Colonic mucosa (tissue), 4 donors: ENCODE data around the gene IL21R. TPM values are rescaled to one million over a fixed set of nuclear protein-coding genes. Genes with fewer than 3 reads are reported as not detected.

Source experiments
- DNase-seq: peaks from one replicate; pipeline ENCODE4 v3.0.0-alpha.2; 2020
- H3K27ac ChIP-seq: fragments of 200-600 bp; one replicate; pipeline ENCODE4 v1.8.0; 2021
- H3K27me3 ChIP-seq: fragments of 200-600 bp; one replicate; pipeline ENCODE4 v1.8.0; 2021
- H3K36me3 ChIP-seq: fragments of 200-600 bp; one replicate; pipeline ENCODE4 v1.8.0; 2021
- H3K4me1 ChIP-seq: fragments of 200-600 bp; one replicate; pipeline ENCODE4 v1.8.0; 2021; ENCODE audit warnings: mild to moderate bottlenecking
- H3K4me3 ChIP-seq: fragments of 200-600 bp; one replicate; pipeline ENCODE4 v1.8.0; 2021
- H3K9ac ChIP-seq, 2 donors: one replicate each; pipeline ENCODE4 v1.7.0; 2013; ENCODE audit warnings: control low read depth in 2 of 2, low read depth in 2 of 2, low read length in 2 of 2
- H3K9me3 ChIP-seq: fragments of 200-600 bp; one replicate; pipeline ENCODE4 v1.8.0; 2021
- intact Hi-C: fragments of 100-400 bp; cut with DNase I; formaldehyde crosslinking; loops from one replicate; pipeline ENCODE4 v1.14.1; 2022
- total RNA-seq, 2 donors: library from RNA; stranded (reverse); fragmentation: NEBNext Ultra II Directional in 1 of 2; extraction: Animal tissue kit (Norgen Biotek cat#: 25700) in 1 of 2; gene quantifications; one replicate each; pipeline ENCODE4 v1.2.1, GENCODE V29; 2021
- TF ChIP-seq, protein P1 (sequence below): fragments of 200-600 bp; IDR thresholded peaks from one replicate; pipeline ENCODE4 v1.8.0; 2022; ENCODE audit warnings: antibody characterized with exemption, mild to moderate bottlenecking
- donor health status: healthy.
- donor health status: DM: no; HTN: no; CAD: no.
- donor health status: DM: no; HTN: no; CAD: no.

IL21R gene
- total RNA-seq, 2 donors from 2014 or later, result 0.56 to 0.91 TPM

DNA sequence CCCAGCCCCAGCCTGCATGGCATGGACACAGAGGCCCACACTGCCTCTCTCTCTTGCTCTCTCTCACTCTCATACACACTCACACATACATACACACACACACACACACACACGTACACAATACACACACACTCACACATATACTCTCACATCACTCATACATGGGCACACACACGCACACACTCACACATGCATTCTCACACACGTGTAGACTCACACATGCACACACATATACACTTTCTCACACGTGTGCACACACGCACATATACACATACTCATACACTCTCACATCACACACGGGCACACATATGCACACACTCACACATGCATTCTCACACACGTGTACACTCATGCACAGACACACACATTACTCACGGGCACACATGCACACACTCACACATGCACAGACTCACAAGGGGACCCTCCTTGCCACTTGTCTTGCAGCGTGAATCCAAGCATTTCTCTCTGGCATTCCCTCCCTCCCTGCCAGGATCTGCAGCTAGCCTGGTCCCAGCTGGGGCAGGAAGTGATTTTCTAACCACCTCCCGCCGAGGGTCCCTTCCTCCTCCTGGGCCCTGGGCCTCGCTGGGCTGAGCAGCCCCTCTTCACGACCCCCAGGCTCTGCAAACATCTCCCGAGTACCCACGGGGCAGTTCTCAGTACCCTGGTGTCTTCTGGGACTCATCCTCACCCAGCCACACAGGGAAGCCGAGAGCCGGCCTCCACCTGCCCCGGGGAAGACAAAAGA, 37.5 kb downstream of the IL21R start:
- intact Hi-C loops, result no loop called here
- no peak overlapping the region for H3K4me3 ChIP-seq
- H3K36me3 ChIP-seq, result no peaks in the 10 kb centered on the region
- no peak for DNase-seq
- H3K9ac ChIP-seq, result no peak overlapping the region
- H3K4me1 ChIP-seq, result no peaks in the 10 kb centered on the region
- TF ChIP-seq, protein P1, sequence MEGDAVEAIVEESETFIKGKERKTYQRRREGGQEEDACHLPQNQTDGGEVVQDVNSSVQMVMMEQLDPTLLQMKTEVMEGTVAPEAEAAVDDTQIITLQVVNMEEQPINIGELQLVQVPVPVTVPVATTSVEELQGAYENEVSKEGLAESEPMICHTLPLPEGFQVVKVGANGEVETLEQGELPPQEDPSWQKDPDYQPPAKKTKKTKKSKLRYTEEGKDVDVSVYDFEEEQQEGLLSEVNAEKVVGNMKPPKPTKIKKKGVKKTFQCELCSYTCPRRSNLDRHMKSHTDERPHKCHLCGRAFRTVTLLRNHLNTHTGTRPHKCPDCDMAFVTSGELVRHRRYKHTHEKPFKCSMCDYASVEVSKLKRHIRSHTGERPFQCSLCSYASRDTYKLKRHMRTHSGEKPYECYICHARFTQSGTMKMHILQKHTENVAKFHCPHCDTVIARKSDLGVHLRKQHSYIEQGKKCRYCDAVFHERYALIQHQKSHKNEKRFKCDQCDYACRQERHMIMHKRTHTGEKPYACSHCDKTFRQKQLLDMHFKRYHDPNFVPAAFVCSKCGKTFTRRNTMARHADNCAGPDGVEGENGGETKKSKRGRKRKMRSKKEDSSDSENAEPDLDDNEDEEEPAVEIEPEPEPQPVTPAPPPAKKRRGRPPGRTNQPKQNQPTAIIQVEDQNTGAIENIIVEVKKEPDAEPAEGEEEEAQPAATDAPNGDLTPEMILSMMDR, result no peak
- no peak overlapping the region for H3K27ac ChIP-seq
- H3K9me3 ChIP-seq, result no peaks in the 10 kb centered on the region
- H3K27me3 ChIP-seq, result no peaks in the 10 kb centered on the region

DNA sequence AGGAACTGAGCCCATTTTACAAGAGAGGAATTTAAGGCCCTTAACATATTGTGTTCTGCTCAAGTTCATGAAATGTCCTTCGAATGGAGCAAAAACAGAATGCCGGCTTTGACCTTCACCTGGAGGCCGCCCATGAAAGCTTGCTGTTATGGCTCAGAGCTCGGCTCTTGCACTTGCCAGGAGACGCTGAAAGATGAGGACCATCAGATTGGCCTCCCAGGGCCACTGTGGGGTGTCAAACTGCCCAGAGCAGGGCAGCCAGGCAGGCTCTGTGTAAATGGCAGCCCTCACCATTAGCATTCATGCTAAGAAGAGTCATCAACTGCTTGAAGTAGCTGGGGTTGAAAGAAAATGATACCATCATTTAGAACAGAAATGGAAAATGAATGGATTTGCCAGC, 39.3 kb downstream of the IL21R start:
- H3K27ac ChIP-seq, result no peak overlapping the region
- H3K9me3 ChIP-seq, result no peaks in the 10 kb centered on the region
- H3K36me3 ChIP-seq, result no peaks in the 10 kb centered on the region
- DNase-seq, result no peak
- intact Hi-C loops, result no loop called here
- H3K4me3 ChIP-seq, result no peak overlapping the region
- H3K27me3 ChIP-seq, result no peaks in the 10 kb centered on the region
- H3K9ac ChIP-seq, result no peak overlapping the region
- H3K4me1 ChIP-seq, result no peaks in the 10 kb centered on the region
- TF ChIP-seq, protein P1, result no peak

DNA sequence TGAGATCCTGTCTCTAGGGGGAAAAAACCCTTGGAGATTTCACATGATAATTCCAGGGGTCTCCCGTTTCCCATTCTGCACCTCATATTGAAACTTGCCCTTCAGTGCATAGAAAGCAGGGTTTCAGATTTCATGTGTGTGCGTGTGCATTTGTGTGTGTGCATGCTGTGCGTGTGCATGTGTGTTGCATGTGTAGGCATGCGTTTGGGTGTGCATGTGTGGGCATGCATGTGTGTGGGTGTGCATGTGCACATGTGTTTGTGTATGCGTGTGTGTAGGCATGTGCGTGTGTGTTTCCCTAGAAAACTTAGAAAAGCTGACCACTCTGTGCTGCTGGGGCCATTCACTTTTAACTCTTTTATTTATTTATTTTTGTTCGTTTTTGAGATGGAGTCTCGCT, 40.0 kb downstream of the IL21R start:
- Histone ChIP-seq H3K4me3 (no peak overlapping the region), H3K27me3 (no peaks in the 10 kb centered on the region), H3K9me3 (no peaks in the 10 kb centered on the region), H3K4me1 (no peaks in the 10 kb centered on the region), H3K27ac (no peak overlapping the region), H3K9ac (no peak overlapping the region), H3K36me3 (no peaks in the 10 kb centered on the region)
- intact Hi-C loops, result no loop called here
- DNase-seq, result no peak
- TF ChIP-seq, protein P1, result no peak

DNA sequence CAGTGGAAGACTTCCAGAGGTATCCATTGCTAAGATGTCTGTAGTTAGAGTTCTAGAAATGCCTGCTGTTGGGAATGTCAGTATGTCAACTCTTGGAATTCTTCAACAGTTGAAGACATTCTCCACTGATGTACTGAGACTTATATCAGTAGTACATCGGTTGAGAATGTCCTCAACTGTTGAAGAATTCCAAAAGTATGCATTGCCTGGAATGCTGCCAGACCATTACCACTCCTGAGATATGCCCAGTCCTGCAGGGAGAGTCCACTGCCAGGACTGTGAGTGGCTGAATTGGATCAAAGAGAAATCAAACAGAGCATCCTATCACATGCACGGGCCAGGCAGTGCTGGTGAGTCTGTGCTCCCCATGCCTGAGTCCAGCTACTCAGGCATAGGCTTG, 42.0 kb downstream of the IL21R start:
- Histone ChIP-seq H3K4me3 (no peak overlapping the region), H3K27me3 (no peaks in the 10 kb centered on the region), H3K36me3 (no peaks in the 10 kb centered on the region), H3K4me1 (no peaks in the 10 kb centered on the region), H3K9me3 (no peaks in the 10 kb centered on the region), H3K9ac (no peak overlapping the region), H3K27ac (no peak overlapping the region)
- intact Hi-C loops, result no loop called here
- TF ChIP-seq, protein P1, result no peak
- DNase-seq, result no peak

DNA sequence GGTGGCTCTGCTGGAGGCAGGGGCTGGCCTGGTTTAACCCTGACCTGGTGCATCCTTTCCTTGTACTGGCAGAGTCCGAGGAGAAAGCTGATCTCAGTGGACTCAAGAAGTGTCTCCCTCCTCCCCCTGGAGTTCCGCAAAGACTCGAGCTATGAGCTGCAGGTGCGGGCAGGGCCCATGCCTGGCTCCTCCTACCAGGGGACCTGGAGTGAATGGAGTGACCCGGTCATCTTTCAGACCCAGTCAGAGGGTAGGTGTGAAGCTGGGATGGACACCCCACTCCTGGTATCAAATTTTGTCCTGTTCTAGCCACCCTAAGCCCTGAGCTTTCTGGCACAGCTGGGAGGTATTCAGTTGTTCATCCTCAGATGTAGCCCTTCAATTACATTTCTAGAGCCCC, 42.5 kb downstream of the IL21R start:
- H3K27ac ChIP-seq, result no peak overlapping the region
- H3K27me3 ChIP-seq, result no peaks in the 10 kb centered on the region
- H3K4me3 ChIP-seq, result no peak overlapping the region
- intact Hi-C loops, result no loop called here
- DNase-seq, result no peak
- no peaks in the 10 kb centered on the region for H3K4me1 ChIP-seq
- no peak overlapping the region for H3K9ac ChIP-seq
- TF ChIP-seq, protein P1, result no peak
- H3K9me3 ChIP-seq, result no peaks in the 10 kb centered on the region
- H3K36me3 ChIP-seq, result no peaks in the 10 kb centered on the region
